Measurements from ENCODE around the gene RIMKLB. TPM values are rescaled to one million over a fixed set of nuclear protein-coding genes. Genes with fewer than 3 reads are reported as not detected.

Gene RIMKLB
- total and polyA plus RNA-seq, 10 of the 15 experiments (the other 5 are each of a cell fraction or from before 2014, with no cell fraction given) = 0.15 to 0.83 (median 0.46) TPM

DNA sequence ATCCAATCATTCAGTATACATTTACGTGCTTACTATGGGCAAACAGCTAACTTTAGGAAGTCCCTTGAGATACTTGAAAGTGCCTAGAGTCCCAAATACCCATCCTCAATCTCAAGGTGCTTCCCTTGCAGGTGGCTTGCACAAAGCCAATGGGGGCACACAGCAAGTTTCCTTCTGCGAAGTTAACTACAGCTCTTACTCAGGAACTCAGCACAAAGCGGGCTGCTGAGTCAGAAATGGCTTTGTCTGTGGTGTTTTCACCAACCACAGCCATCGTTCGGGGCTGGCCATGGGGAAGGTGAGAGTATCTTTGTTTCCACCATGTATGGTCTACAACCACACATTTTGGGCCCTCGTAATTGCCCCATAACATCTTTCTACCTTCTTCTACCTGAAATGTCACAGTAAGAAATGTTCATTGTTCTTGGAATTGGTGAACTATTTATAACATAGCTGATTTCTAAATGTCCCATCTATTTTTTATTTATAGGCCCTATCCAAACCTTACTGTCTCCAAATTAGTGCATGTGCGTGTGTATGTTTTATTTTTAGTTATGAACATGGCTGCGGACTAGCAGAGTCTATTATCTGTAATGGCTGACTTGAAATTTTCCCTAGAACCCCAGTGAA, 49.1 kb upstream of the RIMKLB start (continued):
- peak; percentile 97 for TF ChIP-seq RELB (IDR thresholded peaks at IDR 0.05; ENCODE audit: low read depth)
- TF ChIP-seq, protein P1, sequence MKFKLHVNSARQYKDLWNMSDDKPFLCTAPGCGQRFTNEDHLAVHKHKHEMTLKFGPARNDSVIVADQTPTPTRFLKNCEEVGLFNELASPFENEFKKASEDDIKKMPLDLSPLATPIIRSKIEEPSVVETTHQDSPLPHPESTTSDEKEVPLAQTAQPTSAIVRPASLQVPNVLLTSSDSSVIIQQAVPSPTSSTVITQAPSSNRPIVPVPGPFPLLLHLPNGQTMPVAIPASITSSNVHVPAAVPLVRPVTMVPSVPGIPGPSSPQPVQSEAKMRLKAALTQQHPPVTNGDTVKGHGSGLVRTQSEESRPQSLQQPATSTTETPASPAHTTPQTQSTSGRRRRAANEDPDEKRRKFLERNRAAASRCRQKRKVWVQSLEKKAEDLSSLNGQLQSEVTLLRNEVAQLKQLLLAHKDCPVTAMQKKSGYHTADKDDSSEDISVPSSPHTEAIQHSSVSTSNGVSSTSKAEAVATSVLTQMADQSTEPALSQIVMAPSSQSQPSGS (IDR thresholded peaks at IDR 0.05; ENCODE audit: low read length) = peak; percentile 98
- peak; percentile 100 for TF ChIP-seq DPF2 (IDR thresholded peaks at IDR 0.05)
- peak; percentile 99 for TF ChIP-seq TCF3 (IDR thresholded peaks at IDR 0.05; ENCODE audit: borderline replicate concordance, insufficient read depth, low read depth, low read length)
- TF ChIP-seq KDM1A (IDR thresholded peaks at IDR 0.05; ENCODE audit: borderline replicate concordance) = no peak
- no peak for TF ChIP-seq FOXK2 (IDR thresholded peaks at IDR 0.05)
- TF ChIP-seq BHLHE40 (IDR thresholded peaks at IDR 0.05; ENCODE audit: borderline replicate concordance in 1 of 2, low read depth in 2 of 2, low read length in 1 of 2) = peak; percentile 76 to 90; a peak in 3 of 4 replicates
- TF ChIP-seq, protein P2, sequence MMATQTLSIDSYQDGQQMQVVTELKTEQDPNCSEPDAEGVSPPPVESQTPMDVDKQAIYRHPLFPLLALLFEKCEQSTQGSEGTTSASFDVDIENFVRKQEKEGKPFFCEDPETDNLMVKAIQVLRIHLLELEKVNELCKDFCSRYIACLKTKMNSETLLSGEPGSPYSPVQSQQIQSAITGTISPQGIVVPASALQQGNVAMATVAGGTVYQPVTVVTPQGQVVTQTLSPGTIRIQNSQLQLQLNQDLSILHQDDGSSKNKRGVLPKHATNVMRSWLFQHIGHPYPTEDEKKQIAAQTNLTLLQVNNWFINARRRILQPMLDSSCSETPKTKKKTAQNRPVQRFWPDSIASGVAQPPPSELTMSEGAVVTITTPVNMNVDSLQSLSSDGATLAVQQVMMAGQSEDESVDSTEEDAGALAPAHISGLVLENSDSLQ (IDR thresholded peaks at IDR 0.05) = peak; percentile 24; the same call in 1 of the 2 replicates
- TF ChIP-seq, protein P3, sequence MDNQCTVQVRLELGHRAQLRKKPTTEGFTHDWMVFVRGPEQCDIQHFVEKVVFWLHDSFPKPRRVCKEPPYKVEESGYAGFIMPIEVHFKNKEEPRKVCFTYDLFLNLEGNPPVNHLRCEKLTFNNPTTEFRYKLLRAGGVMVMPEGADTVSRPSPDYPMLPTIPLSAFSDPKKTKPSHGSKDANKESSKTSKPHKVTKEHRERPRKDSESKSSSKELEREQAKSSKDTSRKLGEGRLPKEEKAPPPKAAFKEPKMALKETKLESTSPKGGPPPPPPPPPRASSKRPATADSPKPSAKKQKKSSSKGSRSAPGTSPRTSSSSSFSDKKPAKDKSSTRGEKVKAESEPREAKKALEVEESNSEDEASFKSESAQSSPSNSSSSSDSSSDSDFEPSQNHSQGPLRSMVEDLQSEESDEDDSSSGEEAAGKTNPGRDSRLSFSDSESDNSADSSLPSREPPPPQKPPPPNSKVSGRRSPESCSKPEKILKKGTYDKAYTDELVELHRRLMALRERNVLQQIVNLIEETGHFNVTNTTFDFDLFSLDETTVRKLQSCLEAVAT (IDR thresholded peaks at IDR 0.05) = peak; percentile 97
- TF ChIP-seq NFYB (IDR thresholded peaks at IDR 0.05; ENCODE audit: insufficient read depth, low read depth, low read length) = no peak
- TF ChIP-seq, protein P4, sequence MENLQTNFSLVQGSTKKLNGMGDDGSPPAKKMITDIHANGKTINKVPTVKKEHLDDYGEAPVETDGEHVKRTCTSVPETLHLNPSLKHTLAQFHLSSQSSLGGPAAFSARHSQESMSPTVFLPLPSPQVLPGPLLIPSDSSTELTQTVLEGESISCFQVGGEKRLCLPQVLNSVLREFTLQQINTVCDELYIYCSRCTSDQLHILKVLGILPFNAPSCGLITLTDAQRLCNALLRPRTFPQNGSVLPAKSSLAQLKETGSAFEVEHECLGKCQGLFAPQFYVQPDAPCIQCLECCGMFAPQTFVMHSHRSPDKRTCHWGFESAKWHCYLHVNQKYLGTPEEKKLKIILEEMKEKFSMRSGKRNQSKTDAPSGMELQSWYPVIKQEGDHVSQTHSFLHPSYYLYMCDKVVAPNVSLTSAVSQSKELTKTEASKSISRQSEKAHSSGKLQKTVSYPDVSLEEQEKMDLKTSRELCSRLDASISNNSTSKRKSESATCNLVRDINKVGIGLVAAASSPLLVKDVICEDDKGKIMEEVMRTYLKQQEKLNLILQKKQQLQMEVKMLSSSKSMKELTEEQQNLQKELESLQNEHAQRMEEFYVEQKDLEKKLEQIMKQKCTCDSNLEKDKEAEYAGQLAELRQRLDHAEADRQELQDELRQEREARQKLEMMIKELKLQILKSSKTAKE (IDR thresholded peaks at IDR 0.05; ENCODE audit: low read depth, poor library complexity, severe bottlenecking) = peak; percentile 97
- TF ChIP-seq, protein P5, sequence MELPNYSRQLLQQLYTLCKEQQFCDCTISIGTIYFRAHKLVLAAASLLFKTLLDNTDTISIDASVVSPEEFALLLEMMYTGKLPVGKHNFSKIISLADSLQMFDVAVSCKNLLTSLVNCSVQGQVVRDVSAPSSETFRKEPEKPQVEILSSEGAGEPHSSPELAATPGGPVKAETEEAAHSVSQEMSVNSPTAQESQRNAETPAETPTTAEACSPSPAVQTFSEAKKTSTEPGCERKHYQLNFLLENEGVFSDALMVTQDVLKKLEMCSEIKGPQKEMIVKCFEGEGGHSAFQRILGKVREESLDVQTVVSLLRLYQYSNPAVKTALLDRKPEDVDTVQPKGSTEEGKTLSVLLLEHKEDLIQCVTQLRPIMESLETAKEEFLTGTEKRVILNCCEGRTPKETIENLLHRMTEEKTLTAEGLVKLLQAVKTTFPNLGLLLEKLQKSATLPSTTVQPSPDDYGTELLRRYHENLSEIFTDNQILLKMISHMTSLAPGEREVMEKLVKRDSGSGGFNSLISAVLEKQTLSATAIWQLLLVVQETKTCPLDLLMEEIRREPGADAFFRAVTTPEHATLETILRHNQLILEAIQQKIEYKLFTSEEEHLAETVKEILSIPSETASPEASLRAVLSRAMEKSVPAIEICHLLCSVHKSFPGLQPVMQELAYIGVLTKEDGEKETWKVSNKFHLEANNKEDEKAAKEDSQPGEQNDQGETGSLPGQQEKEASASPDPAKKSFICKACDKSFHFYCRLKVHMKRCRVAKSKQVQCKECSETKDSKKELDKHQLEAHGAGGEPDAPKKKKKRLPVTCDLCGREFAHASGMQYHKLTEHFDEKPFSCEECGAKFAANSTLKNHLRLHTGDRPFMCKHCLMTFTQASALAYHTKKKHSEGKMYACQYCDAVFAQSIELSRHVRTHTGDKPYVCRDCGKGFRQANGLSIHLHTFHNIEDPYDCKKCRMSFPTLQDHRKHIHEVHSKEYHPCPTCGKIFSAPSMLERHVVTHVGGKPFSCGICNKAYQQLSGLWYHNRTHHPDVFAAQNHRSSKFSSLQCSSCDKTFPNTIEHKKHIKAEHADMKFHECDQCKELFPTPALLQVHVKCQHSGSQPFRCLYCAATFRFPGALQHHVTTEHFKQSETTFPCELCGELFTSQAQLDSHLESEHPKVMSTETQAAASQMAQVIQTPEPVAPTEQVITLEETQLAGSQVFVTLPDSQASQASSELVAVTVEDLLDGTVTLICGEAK (IDR thresholded peaks at IDR 0.05; ENCODE audit: borderline replicate concordance) = no peak
- peak; percentile 100 for TF ChIP-seq RUNX3 (IDR thresholded peaks at IDR 0.05; ENCODE audit: low read length)
- no peak for TF ChIP-seq POLR2A (IDR thresholded peaks at IDR 0.05; ENCODE audit: low read depth, low read length)
- peak; percentile 79; the same call in 1 of the 2 replicates for TF ChIP-seq CBX5 (IDR thresholded peaks at IDR 0.05; ENCODE audit: low read depth)
- TF ChIP-seq EZH2 (IDR thresholded peaks at IDR 0.05; ENCODE audit: borderline replicate concordance, control insufficient read depth, low read depth, low read length) = 0 out of 2 replicates have a peak, but pooled peaks have one; percentile 40
- TF ChIP-seq NFIC (IDR thresholded peaks at IDR 0.05; ENCODE audit: low read depth, low read length) = peak; percentile 100
